ENCODE data around the gene RAB6B.

DNA sequence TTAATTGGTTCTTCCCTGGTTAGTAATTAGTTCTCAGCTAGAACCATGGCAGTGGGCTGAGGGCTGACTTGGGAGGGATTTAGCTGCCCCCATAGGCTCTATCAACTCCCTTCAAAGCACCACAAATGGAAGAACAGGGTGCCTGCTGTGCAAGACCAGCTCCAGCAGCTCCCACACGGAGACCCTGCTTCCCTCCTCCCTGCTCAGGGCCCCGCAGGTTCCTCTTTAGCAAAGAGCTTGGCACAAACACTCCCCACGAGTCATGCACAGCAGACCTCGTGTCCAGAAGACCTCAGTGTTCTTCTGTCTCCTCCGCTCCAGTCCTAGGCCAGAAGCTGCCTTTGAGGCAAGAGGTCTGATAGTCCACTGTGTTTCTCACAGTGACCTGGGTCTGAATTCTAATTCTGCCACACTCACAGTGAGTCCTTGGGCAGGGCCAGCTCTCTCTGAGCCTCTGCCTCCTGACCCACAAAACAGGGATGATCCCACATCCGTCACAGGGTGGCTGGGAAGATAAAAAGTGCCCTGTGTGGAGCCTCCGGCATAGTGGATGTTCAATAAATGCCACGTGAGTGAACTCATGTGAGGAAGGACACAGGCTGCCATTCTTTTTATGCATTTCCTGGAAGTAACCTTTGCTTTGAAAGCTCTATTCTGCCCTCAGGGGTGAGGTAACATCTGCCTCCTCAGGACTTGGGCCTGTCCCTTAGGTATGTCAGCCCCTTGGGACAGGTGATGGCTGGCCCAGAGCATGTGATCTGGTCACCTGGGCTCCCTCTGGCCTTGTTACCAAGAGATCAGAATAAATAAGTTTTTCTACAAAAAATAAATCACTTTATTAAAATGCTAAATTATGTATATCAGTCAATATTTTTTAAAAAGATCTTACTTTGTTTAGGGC lies 7.6 kb downstream of the RAB6B start:
- no peak for TF ChIP-seq POLR2AphosphoS5 (IDR thresholded peaks at IDR 0.05; ENCODE audit: low read depth)
- TF ChIP-seq, protein P1, sequence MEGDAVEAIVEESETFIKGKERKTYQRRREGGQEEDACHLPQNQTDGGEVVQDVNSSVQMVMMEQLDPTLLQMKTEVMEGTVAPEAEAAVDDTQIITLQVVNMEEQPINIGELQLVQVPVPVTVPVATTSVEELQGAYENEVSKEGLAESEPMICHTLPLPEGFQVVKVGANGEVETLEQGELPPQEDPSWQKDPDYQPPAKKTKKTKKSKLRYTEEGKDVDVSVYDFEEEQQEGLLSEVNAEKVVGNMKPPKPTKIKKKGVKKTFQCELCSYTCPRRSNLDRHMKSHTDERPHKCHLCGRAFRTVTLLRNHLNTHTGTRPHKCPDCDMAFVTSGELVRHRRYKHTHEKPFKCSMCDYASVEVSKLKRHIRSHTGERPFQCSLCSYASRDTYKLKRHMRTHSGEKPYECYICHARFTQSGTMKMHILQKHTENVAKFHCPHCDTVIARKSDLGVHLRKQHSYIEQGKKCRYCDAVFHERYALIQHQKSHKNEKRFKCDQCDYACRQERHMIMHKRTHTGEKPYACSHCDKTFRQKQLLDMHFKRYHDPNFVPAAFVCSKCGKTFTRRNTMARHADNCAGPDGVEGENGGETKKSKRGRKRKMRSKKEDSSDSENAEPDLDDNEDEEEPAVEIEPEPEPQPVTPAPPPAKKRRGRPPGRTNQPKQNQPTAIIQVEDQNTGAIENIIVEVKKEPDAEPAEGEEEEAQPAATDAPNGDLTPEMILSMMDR (IDR thresholded peaks at IDR 0.05; ENCODE audit: insufficient read depth, low read length) = no peak

Measured in HL-60 (cell line).